ENCODE measurements around the gene PPARD.
"Not testable (repeated sequence)": the region's sequence is repeated elsewhere in the genome, so short reads cannot be mapped to it uniquely, and the experiment has no call there.

The PPARD gene

DNA sequence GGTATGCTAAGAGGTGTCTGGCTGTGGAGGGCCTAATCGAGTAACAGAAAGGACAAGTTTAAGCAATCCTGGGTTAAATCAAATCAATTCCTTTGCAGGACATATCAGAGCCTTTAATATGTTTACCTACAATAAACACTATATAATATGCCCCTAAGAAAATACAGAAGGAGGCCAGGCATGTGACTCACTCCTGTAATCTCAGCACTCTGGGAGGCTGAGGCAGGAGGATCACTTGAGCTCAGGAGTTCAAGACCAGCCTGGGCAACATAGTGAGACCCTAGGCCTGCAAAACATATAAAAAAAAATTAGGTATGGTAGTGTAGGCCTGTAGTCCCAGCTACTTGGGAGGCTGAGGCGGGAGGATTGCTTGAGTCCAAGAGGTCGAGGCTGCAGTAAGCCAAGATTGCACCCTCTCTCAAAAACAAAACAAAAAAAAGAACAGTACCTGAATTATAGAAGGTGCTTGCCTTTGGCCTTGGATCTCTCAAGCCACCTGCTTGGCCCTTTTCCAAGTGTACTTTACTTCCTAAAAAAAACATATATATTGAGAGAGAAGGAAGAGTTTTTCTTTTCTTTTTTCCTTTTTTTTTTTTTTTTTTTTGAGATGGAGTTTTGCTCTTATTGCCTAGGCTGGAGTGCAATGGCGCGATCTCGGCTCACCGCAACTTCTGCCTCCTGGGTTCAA is 96.2 kb downstream of the PPARD start:
- DNase-seq (ENCODE audit: low read depth, low spot score): not testable (repeated sequence)

DNA sequence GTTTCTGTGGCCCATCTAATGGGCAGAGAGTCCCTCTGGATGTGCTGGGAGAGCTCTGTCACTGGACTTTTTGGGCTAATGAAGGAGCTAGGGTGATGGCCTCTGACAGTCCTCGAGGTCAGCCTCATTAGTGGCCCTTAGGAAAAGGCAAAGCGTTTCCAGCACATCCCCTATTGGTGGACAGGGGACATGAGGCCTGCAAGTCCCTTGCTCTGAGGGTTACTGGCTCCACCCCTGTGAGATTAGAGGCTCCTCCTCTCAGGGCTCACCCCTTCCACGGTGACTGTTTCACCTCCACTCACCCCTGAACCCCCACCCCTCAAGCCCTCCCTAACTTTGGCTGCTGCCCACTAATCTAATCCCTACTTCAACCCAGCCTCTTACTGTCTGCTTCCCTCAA is 97.0 kb downstream of the PPARD start:
- DNase-seq (ENCODE audit: low read depth, low spot score): no peak

DNA sequence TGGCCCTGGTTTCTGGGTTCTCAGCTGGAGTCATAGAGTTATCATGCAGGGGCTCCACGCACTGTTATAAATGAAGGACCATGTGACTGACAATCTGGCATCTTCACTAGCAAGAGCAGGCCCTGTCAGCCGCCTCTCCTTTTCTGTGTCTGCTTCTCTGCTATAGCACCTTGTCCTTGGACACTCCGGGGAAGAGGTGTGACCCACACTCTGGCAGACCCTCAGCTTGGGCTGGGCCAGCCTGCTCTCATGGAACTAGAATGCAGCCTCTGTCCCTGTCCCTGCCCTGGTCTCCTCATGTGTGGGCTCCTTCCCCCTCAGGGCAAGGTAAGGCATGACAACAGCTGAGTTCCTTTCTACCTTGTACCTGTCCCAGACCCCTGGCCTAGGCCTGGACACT is 98.8 kb downstream of the PPARD start:
- no peak for DNase-seq (ENCODE audit: low read depth, low spot score)

DNA sequence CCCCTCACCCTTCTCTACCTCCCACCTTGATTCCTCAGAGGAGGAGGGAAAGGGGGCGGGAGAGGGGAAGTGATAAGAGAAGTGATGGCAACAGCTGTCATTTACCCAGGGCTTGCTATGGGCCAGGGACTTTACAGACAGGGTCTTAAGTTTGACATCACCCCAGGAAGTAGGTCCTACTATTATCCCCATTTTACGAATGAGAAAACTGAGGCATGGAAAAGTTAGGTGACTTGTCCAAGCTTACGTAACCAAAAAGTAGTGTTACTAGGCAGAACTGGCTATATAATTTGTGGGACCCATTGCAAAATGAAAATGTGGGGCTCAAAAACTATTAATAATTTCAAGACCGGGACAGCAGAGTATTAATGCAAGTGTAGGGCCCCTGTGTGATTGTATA is 99.3 kb downstream of the PPARD start:
- no peak for DNase-seq (ENCODE audit: low read depth, low spot score)

DNA sequence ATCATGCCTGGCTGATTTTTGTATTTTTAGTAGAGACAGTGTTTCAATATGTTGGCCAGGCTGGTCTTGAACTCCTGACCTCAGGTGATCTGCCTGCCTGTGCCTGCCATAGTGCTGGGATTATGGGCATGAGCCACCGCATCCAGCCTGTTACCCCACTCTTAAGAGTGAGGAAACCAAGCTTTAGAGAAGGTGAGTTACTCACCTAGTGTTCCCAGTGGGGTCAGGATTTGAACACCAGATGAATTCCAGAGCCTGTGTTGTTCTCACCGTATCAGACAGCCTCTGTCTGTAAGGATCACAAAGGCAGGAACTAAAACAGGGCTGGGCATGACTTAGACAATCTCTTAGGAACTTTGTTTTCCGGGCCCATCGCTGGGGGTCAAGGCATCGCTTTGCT is 100.3 kb downstream of the PPARD start:
- no peak for DNase-seq (ENCODE audit: low read depth, low spot score)

DNA sequence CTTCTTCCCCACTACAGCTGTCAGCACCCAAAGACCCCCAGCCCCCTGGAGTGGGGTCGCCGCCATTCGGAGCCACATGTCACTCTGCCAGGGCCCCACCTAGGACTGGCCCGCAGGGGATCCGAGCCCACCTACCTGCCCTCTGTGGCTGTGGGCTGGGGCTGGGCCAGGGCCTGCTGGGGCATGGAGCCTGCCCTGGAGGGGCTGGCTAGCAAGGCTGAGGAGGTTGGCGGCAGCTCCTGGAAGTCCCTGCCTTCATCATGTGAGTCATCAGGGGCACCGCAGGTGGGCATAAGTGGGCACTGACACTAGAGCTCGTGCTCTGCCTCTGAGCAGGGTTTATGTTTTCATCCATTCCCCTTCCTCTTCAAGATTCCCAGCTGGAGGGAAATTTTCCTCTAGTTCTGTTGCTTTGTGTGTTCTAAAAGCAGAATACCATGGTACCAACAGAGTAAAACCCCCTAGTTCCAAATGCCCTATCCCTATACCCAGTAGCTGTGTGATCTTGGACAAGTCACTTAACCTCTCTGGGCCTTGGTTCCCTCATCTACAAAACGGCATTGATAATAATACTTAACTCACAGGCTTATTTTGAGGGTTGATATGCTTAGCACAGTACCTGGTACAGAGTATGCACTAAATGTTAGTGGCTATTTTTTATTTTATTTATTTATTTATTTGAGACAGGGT is 101.1 kb downstream of the PPARD start:
- no peak for DNase-seq (ENCODE audit: low read depth, low spot score)

DNA sequence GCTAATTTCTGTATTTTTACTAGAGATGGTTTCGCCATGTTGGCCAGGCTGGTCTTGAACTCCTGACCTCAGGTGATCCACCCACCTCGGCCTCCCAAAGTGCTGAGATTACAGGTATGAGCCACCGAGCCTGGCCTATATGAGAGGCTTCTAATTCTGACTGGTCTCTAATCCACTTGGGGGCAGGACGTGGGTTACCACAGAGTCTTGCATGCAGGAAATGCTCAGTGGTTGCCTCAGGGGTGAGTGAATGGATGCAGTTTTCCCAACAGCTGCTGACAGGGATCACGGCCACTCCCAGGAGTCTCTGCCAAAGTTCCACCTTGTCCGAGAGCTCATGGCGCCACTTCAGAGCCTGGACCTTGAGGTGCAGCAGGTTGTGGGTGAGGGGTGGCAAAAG is 103.3 kb downstream of the PPARD start:
- DNase-seq (ENCODE audit: low read depth, low spot score): no peak

DNA sequence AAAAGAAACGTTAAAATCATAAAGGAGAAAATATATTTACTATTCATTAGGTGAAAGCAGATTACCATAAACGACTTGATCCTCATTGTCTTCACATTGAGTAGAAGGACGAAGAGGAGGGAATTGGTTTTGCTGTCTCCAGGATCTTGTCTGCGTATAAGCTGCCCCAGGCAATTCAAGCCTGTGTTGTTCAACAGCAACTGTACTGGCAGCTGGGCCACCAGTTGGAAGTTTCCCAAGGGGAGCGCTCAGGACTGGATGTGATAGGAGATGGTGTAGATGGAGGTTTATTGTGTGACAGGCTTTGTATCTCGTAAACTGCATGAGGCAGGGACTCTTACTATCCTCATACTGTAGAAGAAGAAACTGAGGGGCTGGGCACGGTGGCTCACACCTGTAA is 105.8 kb downstream of the PPARD start:
- DNase-seq (ENCODE audit: low read depth, low spot score): no peak

DNA sequence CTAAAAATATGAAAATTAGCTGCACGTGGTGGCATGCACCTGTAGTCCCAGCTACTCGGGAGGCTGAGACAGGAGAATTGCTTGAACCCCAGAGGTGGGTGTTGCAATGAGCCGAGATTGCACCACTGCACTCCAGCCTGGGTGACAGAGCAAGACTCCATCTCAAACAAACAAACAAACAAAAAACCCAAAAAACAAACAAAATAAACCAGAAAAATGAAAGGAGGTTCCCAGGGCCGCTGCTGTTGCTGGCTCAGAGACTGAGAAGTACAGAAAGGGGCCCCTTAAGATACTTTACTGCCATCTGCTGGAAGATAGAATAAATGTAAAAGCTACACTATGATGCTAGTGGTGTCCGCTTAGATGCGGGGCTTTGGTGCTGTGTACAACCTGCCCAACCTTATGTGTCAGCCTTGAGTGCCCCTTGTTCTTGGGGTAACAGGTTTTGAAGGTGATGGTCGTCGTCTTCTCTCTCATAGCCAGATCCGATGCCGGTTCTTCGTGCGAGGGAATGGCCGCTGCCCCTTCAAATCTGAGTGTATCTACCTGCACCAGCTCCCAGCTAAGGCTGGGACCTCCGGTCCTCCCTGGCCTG is 107.0 kb downstream of the PPARD start:
- no peak for DNase-seq (ENCODE audit: low read depth, low spot score)

DNA sequence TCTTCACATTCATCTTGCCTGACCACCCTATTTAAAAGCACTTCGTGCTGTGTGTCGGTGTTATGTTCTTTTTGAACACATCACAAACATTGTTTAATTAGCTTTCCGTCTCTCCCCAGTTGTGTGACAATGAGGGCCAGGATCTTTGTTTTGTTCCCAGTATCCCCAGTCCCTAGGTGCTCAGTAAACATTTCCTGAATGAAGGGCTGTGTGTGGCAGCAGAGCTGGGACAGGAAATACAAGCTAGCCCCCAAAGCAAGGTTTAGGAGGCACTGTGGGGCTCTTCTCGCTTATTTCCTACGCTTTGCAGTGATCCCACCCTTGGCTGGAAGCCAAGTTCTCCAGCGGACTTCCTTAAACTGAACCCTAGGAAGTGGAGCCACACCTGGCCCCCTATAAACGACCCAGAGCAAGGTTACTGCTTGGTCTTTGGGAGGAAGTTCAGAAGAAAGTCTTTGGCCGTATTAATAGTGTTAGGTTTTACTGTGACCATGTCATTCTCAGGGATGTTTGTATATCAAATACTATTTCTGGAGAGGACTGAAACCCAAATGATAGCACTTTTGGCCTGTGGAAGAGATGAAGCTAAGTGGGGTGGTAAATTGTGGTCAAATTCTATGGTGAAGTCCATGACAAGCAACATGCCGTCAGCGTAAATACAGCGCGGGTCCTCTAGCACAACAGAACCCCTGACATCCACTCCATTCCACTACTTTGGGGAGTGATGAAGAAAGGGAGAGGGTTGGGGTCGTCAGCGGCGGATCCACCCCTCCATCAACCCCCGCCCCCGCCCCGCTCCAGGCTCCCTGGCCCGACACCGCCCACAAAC is 109.2 kb downstream of the PPARD start:
- no peak for DNase-seq (ENCODE audit: low read depth, low spot score)

DNA sequence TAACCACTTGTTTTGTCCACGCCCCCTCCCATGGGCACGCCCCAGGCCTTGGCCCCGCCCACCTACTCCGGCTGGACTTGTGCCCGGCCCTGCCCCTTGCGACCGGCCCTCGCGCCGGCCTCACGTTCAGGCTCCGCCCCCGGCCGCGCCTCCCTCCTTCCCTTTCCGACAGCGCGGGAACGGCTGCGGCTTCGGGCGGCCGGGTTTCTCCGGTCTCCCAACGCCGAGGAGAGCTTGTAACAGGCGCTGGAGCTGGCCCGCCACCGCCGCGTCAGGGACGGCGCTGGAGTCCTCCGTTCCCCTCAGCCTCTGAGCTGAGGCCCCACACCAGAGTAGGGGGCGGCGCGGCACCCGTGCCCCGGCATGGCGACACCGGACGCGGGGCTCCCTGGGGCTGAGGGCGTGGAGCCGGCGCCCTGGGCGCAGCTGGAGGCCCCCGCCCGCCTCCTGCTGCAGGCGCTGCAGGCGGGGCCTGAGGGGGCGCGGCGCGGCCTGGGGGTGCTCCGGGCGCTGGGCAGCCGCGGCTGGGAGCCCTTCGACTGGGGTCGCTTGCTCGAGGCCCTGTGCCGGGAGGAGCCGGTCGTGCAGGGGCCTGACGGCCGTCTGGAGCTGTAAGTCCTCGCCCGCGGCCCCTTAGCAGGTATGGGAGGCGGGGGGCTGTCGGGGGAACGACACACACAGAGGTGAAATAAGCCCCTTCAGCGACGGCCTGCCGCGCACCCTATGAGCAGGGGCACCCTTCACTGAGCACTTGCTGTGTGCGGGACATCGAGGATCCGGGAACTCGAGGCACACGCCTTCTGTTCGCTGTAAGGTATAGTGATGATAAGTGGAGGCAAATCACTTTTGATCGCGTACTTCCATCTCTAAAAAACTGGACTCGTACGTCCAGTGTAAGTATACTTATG is 110.1 kb downstream of the PPARD start, which contains the start of gene FANCE:
FANCE (plus strand) TSS at position 156 of the 908 bp plus-strand sequence; CDS start at position 364, 208 bp downstream.
- no peak for DNase-seq (ENCODE audit: low read depth, low spot score)

DNA sequence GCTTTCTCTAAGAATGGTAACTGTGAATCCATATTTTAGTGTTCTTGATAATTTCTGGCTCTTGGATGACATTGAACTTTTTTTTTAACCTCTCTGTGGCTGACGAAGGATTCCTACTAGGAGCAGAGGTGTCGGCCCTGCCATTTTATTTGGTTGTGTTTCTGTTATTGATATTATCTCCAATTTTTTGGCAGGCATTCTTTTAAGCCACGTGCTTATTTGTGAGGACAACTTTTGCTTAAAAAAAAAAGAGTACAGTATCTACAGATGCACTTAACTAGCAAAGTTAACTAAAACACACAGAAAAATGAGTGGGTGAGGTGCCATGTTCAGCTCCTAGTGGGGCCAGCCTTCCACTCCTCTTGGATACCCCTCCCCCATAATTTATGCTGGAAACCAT is 110.9 kb downstream of the PPARD start:
- no peak for DNase-seq (ENCODE audit: low read depth, low spot score)

DNA sequence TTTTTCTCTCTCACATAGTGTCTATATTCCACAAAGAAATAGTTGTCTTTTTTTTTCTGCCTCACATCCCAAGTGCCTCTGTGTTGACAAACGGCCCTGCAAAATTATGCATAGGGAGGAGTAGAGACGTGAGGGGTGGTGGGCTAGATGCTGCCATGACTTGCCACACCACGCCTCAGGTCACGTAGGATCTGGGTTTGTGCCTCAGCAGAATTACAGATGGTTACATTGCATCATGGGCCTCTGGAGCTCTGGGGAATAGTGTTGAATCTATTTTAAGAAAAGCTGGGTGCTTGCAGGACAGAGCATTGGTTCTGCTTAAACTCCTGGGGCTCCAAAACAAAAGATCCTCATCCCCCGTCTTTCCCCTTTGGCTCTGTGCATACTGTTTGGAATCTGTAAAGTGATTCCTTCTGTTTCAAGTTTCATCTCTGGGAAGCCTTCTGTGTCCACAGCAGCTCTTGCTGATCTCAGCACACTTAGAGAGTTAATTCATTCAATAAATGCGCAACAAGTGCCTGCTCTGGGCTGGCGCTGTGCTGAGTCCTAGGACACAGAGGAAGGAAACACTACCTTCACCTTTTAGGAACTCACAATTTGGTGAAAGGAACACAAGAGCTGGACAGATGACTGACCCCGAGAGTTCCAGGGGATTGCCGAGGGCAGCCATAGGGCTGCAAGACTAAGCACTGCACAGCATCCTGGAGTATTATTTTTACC is 112.2 kb downstream of the PPARD start:
- no peak for DNase-seq (ENCODE audit: low read depth, low spot score)

DNA sequence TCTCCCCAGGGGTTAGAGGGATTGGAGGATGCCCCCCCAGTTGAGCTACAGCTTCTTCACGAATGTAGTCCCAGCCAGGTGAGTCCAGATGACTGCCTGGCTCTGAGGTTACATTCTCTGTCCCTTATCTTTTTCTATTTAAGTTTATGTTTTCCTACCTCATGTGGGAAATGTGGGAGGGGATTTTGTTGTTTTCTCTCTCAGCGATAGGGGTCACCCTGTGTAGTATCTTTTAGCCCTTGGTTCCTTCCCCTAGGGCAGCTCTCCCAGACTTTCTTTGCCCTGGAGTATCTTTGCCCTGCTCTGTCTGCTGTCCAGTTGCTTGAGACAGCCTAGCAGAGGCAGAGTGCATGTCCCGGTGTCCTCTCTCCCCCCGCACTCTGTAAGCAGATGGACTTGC is 115.5 kb downstream of the PPARD start:
- DNase-seq (ENCODE audit: low read depth, low spot score): no peak

DNA sequence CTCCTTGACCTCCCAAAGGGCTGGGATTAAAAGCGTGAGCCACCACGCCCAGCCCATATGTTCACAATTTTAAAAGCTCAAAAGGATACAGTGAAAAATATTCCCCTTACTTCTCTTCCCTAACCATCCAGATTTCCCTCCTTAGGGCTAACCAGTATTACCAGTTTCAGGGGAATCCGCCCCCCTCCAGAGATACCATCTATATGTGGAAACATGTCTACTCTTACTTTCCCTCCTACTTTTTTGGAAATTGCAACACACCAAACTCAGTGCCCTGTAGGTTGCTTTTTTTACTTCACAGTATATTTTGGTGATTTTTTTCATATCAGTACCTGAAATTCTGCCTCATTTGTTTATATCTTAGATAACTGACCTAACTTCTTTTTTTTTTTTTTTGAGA is 118.9 kb downstream of the PPARD start:
- DNase-seq (ENCODE audit: low read depth, low spot score): no peak

DNA sequence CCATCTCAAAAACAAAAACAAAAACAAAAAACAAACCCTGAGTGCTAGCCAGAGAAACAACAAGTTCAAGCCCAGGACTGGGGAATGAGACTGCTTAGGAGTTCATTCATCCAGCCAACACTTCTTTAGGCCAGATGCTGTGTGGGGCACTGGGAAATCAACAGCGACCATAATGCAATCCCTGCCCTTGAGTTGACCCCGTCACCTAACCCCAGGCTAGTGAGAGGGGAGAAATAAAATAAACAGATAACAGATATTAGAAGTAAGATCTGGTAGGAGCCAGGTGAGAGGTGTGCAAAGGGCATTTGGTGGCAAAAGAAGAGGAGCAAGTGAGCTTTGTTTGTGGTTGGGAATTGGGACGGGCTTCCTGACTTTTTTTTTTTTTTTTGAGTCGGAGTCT is 120.9 kb downstream of the PPARD start:
- DNase-seq (ENCODE audit: low read depth, low spot score): no peak

DNA sequence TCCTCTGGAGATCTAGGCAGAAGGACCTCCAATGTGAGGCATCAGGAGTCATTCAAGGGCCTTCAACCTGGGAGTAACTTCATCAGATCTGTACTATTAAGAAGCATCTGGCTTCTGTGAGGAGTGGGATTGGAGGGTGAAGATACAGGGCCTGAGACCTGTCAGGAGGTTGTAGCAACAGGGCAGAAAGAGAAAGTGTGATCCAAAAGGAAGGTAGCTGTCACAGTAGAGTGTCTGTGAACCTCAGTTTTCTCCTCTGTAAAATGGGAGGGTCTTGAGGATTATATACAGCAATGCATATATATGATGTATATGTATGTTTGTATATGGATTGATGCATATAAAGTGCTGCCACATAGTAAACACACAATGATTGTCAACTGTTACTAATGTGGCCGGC is 123.3 kb downstream of the PPARD start:
- DNase-seq (ENCODE audit: low read depth, low spot score): no peak

DNA sequence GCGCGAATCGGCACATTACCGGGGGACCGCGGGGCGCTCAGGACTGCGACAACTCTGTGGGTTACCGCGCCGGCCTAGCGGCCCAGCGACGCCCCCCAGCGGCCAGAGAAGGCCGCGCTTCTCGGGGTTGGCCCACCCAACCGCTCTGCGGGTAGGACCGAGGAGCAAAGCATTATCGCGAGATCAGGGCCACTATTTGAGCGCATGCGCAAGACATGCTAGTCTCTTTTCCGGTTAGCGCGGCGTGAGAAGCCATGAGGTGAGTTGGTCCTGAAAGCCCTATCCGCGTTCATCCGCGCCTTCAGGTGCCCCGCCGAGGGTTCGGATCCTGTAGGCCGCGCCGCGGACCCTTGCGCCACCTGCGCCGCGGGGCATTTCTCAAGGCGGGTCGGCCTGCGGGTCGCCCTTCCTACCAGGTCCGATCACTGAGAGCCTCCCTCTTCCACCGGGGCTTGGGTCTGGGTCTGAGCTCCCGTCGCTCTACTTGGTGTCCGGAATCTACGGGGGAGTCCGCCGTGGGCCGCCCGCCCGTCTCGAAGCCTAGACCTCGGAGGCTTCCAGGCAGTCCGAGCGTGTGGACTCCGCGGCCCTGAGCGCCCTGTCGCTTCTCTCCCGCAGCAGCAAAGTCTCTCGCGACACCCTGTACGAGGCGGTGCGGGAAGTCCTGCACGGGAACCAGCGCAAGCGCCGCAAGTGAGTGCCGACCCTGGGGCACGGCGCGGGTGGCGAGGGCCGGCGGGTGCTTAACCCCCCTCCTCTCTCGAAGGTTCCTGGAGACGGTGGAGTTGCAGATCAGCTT is 126.0 kb downstream of the PPARD start, which contains the start of gene RPL10A:
RPL10A (plus strand) TSS at position 221 of the 799 bp plus-strand sequence; CDS start at position 255, 34 bp downstream.
- DNase-seq (ENCODE audit: low read depth, low spot score): no peak

DNA sequence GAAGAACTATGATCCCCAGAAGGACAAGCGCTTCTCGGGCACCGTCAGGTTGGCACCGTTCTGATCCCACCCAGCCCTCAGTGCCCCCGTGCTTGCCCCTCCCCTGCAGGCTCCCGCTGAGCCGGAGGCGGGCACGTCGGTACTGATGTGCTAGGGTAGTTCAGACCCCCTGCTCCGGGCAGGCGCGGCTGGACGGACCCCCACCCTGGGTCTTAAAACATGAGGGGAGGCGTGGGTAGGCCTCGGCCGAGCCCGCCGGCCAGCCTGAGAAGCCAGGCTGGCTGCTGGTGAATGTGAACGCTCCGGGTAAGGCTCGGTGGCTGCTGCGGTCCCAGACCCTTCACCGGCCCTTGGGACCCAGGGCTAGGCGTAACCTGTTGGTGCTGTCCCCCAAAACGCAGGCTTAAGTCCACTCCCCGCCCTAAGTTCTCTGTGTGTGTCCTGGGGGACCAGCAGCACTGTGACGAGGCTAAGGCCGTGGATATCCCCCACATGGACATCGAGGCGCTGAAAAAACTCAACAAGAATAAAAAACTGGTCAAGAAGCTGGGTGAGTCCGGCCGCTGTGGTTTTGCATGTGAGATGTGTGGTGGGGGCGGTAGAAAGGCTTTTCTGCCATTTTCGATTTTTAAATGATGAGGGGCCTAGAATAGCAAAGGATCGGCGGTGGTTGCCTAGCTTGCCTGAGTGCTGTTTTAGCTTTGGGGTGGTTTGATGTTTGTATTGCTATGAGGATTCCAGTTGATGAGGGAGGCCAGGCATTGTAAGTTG is 126.8 kb downstream of the PPARD start:
- DNase-seq (ENCODE audit: low read depth, low spot score): no peak

Data from iPS DF 19.7 (cell line).